GM19452 (cell line): ENCODE data around the gene PUS10.
"Not testable (repeated sequence)": the region's sequence is repeated elsewhere in the genome, so short reads cannot be mapped to it uniquely, and the experiment has no call there.

Experiments
- ATAC-seq: cut with Tn5 transposase; IDR thresholded peaks from one replicate; pipeline ENCODE4 v1.9.1; 2021; ENCODE audit not compliant: unreplicated experiment

Gene PUS10

DNA sequence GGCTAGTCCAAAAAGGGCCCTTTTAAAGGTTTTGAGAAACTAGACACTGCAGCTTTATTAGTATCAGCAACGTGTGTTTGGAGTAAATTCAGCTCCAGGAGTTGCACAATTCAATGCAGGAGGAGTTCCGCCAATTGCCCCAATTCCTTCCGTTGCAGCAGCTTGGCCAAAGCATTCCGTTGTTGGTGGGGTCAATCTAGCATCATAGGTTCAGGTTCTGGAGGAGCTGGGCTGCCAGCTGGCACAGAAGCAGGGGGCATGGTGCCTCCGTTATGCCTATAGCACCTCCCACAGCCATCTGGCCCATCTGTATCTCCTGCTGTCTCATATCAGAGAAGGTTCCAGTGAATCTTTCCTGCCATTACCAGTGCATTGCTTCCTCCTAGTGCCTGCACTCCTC, 81.3 kb downstream of the PUS10 start:
- no peak for ATAC-seq

DNA sequence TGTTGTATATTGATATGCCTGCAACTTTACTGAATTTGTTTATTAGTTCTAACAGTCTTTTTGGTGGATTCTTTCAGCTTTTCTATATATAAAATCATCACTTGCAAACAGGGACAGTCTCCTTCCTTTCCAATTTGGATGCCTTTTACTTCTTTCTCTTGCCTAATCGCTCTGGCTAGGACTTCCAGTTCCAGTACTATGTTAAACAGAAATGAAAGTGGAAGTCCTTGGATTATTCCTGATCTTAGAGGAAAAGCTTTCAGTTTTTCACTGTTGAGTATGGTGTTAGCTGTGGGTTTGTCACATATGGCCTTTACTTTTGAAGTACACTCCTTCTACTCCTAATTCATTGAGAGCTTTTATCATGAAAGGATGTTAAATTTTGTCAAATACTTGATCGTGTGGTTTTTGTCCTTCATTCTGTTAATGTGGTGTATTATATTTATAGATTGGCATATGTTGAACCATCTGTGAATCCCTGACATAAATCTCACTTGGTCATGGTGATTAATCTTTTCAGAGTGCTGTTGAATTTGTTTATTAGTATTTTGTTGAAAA, 83.8 kb downstream of the PUS10 start:
- ATAC-seq, result no peak

DNA sequence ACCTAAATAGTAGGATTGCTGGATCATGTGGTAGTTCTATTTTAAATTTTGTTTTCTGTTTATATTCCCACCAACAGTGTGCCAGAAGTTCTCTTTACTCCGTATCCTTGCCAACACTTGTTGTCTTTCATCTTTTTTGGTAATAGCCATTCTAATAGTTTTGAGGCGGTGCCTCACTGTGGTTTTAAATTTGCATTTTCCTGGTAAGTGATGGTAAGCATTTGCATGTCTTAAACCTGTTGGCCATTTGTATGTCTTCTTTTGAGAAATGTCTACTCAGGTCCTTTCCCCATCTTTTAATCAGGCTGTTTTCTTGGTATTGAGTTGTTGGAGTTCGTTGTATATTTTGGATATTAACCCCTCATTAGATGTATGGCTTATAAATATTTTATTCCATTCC, 85.1 kb downstream of the PUS10 start:
- no peak for ATAC-seq

DNA sequence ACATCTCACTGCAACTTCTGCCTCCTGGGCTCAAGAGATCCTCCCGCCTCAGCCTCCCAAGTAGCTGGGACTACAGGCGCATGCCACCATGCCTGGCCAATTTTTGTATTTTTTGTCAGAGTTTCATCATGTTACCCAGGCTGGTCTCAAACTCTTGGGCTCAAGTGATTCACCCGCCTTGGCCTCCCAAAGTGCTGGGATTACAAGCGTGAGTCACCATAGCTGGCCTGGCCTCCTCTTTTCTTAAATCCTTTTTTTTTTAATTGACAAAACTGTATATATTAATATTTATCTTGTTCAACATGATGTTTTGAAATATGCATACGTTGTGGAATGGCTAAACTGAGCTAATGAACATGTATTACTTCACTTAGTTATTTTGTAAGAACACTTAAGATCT, 86.0 kb downstream of the PUS10 start:
- not testable (repeated sequence) for ATAC-seq

DNA sequence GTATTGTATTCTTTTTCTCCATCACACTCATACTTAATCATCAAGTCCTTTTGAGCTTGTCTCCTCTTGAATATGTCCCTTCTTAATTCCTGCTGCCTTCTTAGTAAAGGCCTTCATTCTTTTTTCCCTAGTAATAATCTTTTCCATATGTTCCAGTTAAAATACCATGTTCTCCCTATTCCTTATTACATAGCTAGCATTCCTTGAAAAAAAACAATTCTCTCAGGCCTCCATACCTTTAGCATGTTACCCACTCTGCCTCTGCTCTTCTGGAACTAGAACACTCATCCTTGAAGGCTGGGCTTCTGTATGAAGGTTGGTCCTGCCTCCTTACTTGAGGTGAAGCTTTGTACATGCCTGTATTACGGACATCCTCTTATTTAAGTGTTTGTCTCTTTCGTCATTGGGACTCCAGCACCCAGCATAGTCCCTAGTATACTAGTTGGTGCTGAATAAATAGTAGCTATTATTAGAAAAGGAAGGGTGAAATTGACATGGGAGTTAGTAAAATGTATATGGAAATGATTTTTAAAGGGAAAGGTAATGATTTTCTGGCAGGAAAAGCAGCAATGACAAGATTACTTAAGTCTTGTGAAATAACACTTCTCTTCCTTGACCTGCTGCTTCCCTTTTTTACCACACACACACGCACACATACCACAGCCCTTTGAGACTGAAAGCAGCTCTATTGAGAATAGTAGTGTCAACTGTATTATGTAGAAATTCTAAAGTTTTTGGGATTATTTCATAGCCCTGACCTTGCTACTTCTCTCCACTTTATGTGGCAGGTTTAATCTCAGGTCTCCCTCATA, 91.1 kb downstream of the PUS10 start:
- ATAC-seq, result no peak

DNA sequence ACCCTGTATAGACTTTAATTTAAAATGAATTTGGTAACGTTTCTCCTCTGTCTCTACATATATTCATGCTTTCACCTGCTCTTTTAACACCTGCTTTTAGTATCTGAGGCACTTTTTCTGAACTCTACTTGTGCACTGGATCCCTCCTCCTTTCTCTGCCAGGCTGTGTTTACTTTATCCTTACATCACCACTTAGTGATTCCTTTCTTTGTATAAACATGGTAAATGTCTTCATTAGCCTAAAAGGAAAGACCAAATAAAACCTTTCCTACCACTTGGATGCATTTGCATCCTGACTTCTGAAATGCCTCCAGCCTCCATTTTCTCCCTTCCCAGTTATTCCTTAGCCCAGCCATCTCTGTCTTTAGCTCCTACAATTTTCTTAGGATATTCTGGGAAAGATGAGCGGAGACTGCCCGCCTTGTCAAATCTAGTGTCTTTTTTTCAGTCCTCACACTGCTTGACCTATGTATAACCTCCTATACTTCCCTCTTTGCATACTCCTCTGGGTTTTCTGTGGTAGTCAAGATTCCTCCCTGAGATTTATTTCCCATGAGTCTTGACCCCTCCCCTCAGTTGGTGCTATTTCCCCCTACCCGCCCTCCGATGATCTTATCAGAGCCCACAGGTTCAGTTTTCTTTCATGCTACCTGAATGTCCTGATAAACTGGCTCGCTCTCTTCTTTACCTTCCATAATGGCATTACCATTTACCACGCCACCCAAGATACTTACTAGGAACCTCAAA, 91.9 kb downstream of the PUS10 start:
- no peak for ATAC-seq

DNA sequence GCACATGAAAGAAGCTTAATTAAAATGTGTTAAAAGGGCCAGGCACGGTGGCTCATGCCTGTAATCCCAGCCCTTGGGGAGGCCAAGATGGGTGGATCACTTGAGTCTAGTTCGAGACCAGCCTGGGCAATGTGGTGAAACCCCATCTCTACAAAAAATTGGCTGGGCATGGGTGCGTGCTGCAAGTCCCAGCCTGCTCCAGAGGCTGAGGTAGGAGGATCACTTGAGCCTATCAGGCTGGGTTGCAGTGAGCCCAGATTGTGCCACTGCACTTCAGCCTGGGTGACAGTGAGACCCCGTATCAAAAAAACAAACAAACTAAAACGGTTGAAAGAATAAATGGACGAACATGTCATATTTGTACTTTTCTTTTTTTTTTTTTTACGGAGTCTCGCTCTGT, 110.7 kb downstream of the PUS10 start:
- no peak for ATAC-seq

DNA sequence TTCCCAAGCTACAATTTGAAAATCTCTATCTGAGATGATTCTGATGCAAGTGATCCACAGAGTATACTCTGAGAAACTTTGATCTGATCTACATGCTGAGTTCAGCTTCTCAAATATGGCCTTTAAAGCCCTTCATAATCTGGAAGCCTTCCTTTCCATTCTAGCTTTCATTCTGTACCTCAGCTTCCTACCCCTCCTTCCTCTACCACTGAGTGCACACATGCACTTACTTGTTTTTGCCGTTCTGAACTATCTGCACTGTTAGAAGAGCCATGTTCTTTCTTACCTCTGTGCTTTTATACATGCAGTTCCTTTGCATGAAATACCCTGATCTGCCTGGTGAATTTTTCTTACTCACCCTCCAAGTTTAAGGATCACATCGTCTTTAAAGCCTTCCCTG, 111.7 kb downstream of the PUS10 start:
- no peak for ATAC-seq

DNA sequence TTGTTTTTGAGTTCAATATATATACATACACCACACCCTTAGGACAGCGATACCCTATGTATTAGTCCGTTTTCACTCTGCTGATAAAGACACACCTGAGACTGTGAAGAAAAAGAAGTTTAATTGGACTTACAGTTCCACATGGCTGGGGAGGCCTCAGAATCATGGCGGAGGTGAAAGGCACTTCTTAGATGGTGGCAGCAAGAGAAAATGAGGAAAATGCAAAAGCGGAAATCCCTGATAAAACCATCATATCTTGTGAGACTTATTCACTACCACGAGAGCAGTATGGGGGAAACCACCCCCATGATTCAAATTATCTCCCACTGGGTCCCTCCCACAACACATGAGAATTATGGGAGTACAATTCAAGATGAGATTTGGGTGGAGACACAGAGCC, 112.2 kb downstream of the PUS10 start:
- not testable (repeated sequence) for ATAC-seq

DNA sequence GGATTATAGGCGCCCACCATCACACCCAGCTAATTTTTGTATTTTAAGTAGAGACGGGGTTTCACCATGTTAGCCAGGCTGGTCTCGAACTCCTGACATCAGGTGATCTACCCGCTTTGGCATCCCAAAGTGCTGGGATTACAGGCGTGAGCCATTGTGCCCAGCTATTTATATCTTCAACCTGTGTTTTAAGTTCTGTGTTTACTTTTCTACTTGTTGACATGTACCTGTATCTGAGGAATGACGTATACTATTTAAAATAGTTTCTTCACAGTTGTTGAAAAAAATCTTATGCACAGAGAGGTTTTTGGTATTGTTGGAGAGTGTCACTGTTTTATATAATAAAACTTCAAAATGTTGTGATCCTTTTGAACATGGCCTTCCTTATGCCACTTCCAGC, 116.8 kb downstream of the PUS10 start:
- ATAC-seq, result not testable (repeated sequence)

DNA sequence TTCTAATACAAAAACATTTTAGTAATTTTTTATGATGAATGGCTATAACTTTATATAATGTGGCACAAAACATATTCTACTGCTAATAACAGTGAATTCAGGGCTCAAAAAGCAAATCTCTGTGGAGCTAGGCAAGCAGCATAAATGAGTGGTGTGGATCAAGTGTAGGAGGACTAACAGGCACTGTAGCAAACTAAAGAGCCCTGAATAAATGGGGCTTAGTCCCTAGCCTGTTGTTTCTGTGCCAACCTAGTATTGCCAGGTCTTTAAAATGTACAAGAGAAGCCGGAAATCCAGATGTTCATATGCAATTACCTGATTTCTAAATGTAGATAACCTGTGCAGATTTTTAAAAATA, 118.2 kb downstream of the PUS10 start:
- no peak for ATAC-seq

DNA sequence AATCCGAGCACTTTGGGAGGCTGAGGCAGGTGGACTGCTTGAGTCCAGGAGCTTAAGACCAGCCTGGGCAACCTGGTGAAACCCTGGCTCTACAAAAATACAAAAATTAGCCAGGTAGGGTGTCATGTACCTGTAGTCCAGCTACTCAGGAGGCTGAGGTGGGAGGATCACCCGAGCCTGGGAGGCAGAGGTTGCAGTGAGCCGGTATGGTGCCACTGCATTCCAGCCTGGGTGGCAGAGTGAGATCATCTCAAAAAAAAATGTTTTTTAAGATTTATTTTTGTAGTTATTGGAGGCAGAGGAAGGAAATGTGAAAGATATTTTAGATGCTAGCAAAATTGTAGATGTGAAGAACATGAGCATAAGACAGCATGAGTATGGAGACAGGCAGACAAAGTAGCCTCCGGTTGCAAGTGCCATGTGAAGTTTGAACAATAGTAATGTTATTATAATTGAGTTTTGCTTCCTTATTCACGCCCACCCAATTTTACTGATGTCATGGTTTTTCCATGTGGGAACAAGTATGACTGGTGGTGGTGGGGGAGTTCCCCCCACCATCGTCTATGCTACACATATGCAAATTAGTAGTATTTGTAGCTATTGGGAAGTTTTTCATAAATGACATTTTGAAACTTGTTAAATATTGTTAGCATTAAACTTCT, 118.7 kb downstream of the PUS10 start:
- ATAC-seq, result peak; percentile 56

DNA sequence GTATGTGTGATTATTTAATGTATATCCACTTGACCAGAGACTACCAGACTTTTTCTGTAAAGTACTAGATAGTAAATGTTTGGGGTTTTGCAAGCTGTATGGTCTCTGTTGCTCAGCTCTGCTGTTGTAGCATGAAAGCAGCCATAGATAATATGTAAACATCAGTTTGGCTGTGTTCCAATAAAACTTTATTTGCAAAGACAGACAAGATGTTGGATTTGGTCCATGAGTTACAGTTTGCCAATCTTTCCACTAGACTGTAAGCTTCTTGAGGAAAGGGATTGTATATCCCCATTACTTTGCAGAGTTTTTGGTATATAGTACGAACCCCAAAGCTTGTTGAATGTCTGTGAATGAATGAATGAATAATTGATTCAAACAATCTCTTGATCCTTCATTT, 119.5 kb downstream of the PUS10 start:
- ATAC-seq, result no peak
